PFSK-1 (cell line): ENCODE measurements around the gene RPL36AL.

Experiments
- FOXP2 ChIP-seq: optimal IDR thresholded peaks from 2 replicates; pipeline ENCODE3; 2011; ENCODE audit warnings: borderline replicate concordance, control low read depth, inconsistent platforms; ENCODE audit not compliant: insufficient read depth; ENCODE audit errors: extremely low read length, extremely low read depth
- POLR2AphosphoS5 ChIP-seq: IDR thresholded peaks from 2 replicates; pipeline ENCODE4 v1.6.1; 2012; ENCODE audit warnings: low read depth, mild to moderate bottlenecking, control low read depth, low read length, moderate library complexity
- REST ChIP-seq, 2 experiments: IDR thresholded peaks; 2 replicates each; pipeline versions ENCODE4 v1.6.1 to v1.8.0; 2011 to 2012; ENCODE audit warnings: low read depth in 2 of 2, low read length in 2 of 2, control low read depth in 1 of 2, inconsistent platforms in 1 of 2, mild to moderate bottlenecking in 1 of 2, moderate library complexity in 1 of 2; ENCODE audit not compliant: insufficient read depth in 1 of 2
- SIN3A ChIP-seq: IDR thresholded peaks from 2 replicates; pipeline ENCODE4 v1.6.1; 2012; ENCODE audit warnings: mild to moderate bottlenecking, low read length, moderate library complexity, borderline replicate concordance; ENCODE audit not compliant: insufficient read depth
- TAF1 ChIP-seq: IDR thresholded peaks from 2 replicates; pipeline ENCODE4 v1.6.1; 2012; ENCODE audit warnings: low read length, control low read depth, borderline replicate concordance; ENCODE audit not compliant: insufficient read depth

RPL36AL gene

DNA sequence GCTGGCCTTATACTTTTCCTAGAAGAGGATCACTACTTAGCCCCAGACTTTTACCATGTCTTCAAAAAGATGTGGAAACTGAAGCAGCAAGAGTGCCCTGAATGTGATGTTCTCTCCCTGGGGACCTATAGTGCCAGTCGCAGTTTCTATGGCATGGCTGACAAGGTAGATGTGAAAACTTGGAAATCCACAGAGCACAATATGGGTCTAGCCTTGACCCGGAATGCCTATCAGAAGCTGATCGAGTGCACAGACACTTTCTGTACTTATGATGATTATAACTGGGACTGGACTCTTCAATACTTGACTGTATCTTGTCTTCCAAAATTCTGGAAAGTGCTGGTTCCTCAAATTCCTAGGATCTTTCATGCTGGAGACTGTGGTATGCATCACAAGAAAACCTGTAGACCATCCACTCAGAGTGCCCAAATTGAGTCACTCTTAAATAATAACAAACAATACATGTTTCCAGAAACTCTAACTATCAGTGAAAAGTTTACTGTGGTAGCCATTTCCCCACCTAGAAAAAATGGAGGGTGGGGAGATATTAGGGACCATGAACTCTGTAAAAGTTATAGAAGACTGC, 1.7 kb upstream of the RPL36AL start:
- TF ChIP-seq SIN3A (no peak), TAF1 (no peak), POLR2AphosphoS5 (no peak), REST (IDR thresholded peaks at IDR 0.05; ENCODE audit: insufficient read depth in 1 of 2, low read depth in 2 of 2, low read length in 2 of 2) (no peak), FOXP2 (no peak)

DNA sequence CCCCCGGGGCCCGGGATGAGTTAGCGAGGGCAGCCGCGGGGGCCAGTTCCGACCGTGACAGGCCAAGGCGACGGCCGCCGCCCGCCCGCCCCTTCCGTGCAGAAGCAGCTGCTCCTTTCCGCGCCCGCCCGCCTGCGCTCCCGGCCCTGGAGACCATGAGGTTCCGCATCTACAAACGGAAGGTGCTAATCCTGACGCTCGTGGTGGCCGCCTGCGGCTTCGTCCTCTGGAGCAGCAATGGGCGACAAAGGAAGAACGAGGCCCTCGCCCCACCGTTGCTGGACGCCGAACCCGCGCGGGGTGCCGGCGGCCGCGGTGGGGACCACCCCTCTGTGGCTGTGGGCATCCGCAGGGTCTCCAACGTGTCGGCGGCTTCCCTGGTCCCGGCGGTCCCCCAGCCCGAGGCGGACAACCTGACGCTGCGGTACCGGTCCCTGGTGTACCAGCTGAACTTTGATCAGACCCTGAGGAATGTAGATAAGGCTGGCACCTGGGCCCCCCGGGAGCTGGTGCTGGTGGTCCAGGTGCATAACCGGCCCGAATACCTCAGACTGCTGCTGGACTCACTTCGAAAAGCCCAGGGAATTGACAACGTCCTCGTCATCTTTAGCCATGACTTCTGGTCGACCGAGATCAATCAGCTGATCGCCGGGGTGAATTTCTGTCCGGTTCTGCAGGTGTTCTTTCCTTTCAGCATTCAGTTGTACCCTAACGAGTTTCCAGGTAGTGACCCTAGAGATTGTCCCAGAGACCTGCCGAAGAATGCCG, 872 bp upstream of the RPL36AL start:
- TF ChIP-seq TAF1 (no peak), FOXP2 (no peak), REST (IDR thresholded peaks at IDR 0.05; ENCODE audit: insufficient read depth in 1 of 2, low read depth in 2 of 2, low read length in 2 of 2) (no peak; a peak in 1 of 4 replicates), POLR2AphosphoS5 (no peak), SIN3A (no peak)

DNA sequence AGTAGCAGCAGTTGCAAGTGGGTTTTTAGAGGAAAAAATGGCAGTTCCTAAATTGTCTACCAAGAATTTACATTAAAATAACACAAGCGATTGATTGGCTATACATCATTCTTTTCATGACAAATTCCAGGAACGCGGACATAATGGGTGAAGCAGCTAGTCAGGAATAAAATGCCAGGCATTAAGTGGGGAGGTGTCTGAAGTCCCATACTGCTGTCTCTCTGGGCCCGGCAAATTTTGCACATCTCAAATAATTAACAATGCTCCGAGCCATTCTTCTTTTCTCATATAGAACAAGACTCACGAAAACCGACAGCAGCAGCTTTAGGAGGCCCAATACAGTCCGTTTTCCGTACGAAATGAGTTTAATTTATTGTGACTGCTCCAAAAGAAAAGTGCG, 696 bp downstream of the RPL36AL start:
- TF ChIP-seq REST (IDR thresholded peaks at IDR 0.05; ENCODE audit: insufficient read depth in 1 of 2, low read depth in 2 of 2, low read length in 2 of 2) = no peak
- TF ChIP-seq SIN3A = no peak
- no peak for TF ChIP-seq POLR2AphosphoS5
- TF ChIP-seq FOXP2 = no peak
- no peak for TF ChIP-seq TAF1

GRCh38 chr14:49617852-49618519, 2.4 kb downstream of the RPL36AL start:
- no peak for TF ChIP-seq POLR2AphosphoS5

GRCh38 chr14:49615776-49616175, 4.7 kb downstream of the RPL36AL start:
- TF ChIP-seq POLR2AphosphoS5 = no peak
- no peak for TF ChIP-seq FOXP2

GRCh38 chr14:49614196-49614595, 6.2 kb downstream of the RPL36AL start:
- TF ChIP-seq FOXP2 (no peak), POLR2AphosphoS5 (no peak), REST (IDR thresholded peaks at IDR 0.05; ENCODE audit: insufficient read depth in 1 of 2, low read depth in 2 of 2, low read length in 2 of 2) (no peak), TAF1 (no peak), SIN3A (no peak)
